Stimulated activated CD8-positive, alpha-beta memory T cell treated with anti-CD3 and anti-CD28 coated beads, Interleukin-2, amount 100 ng/mL, for 1 hour (primary cell): ENCODE measurements around the gene LMO2.

Experiments used
- DNase-seq, 2 donors: peaks; one replicate each; pipeline ENCODE4 v3.0.0-alpha.2; 2020; ENCODE audit warnings: low read depth in 2 of 2

Gene LMO2

GRCh38 chr11:33889296-33889695 is 2.6 kb downstream of the LMO2 start:
- DNase-seq: no peak

GRCh38 chr11:33887886-33888285 is 4.0 kb downstream of the LMO2 start:
- DNase-seq: no peak

GRCh38 chr11:33885338-33886005 is 6.4 kb downstream of the LMO2 start:
- no peak for DNase-seq

GRCh38 chr11:33884601-33885000 is 7.3 kb downstream of the LMO2 start:
- DNase-seq: no peak

GRCh38 chr11:33884035-33884434 is 7.8 kb downstream of the LMO2 start:
- no peak for DNase-seq

GRCh38 chr11:33881651-33882503 is 10.0 kb downstream of the LMO2 start:
- DNase-seq: no peak

- DNase-seq: no peak
Observed at GRCh38 chr11:33880979-33881378, 10.9 kb downstream of the LMO2 start.

- no peak for DNase-seq
Observed at GRCh38 chr11:33879375-33879774, 12.5 kb downstream of the LMO2 start.

- no peak for DNase-seq
Observed at GRCh38 chr11:33877038-33877437, 14.8 kb downstream of the LMO2 start.

GRCh38 chr11:33875621-33876294 is 16.1 kb downstream of the LMO2 start:
- no peak for DNase-seq

- DNase-seq: no peak
Observed at GRCh38 chr11:33874910-33875490, 16.9 kb downstream of the LMO2 start.

GRCh38 chr11:33874433-33874832 is 17.4 kb downstream of the LMO2 start:
- no peak for DNase-seq

GRCh38 chr11:33869481-33870422 is 22.1 kb downstream of the LMO2 start:
- no peak for DNase-seq

- DNase-seq: no peak
Observed at GRCh38 chr11:33868647-33869461, 23.0 kb downstream of the LMO2 start.

- no peak for DNase-seq
Observed at GRCh38 chr11:33867996-33868646, 23.8 kb downstream of the LMO2 start.

- no peak for DNase-seq
Observed at GRCh38 chr11:33867561-33867960, 24.3 kb downstream of the LMO2 start.

- DNase-seq: no peak
Observed at GRCh38 chr11:33866936-33867335, 24.9 kb downstream of the LMO2 start.

- no peak for DNase-seq
Observed at GRCh38 chr11:33864479-33864878, 27.4 kb downstream of the LMO2 start.

GRCh38 chr11:33863418-33864172 is 28.3 kb downstream of the LMO2 start:
- DNase-seq: no peak
